Measurements from ENCODE around the gene CDK3. TPM values are rescaled to one million over a fixed set of nuclear protein-coding genes. Genes with fewer than 3 reads are reported as not detected.

Gene CDK3
- total RNA-seq, 1 donor from 2014 or later = 11.5 TPM

DNA sequence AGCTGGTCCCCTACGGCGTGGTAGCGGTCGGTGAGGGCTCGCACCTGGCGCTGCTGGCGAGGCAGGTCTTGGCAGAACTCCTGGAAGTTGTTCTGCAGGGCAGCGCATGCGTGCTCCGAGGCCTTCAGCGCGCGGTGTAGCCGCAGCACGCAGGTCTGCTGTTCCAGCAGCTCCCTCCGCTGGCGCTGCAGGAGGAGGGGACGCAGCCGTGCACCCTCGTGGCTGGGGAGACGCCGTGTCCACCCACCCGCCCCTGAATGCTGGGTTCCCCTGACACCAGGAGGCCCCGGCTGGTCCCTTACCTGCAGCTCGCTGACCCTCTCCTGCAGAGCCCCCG, 14.2 kb downstream of the CDK3 start:
- Mint-ChIP-seq H3K4me1 (ENCODE audit: unreplicated experiment) (peaks cover 6% of the 10 kb centered on the region), H3K9me3 (no peaks in the 10 kb centered on the region), H3K27me3 (no peaks in the 10 kb centered on the region), H3K36me3 (no peaks in the 10 kb centered on the region), H3K27ac (no peak overlapping the region), H3K4me3 (no peak overlapping the region)
- DNase-seq (ENCODE audit: extremely low spot score, unreplicated experiment) = no peak
- TF ChIP-seq, protein P1, sequence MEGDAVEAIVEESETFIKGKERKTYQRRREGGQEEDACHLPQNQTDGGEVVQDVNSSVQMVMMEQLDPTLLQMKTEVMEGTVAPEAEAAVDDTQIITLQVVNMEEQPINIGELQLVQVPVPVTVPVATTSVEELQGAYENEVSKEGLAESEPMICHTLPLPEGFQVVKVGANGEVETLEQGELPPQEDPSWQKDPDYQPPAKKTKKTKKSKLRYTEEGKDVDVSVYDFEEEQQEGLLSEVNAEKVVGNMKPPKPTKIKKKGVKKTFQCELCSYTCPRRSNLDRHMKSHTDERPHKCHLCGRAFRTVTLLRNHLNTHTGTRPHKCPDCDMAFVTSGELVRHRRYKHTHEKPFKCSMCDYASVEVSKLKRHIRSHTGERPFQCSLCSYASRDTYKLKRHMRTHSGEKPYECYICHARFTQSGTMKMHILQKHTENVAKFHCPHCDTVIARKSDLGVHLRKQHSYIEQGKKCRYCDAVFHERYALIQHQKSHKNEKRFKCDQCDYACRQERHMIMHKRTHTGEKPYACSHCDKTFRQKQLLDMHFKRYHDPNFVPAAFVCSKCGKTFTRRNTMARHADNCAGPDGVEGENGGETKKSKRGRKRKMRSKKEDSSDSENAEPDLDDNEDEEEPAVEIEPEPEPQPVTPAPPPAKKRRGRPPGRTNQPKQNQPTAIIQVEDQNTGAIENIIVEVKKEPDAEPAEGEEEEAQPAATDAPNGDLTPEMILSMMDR (conservative IDR thresholded peaks at IDR 0.05) = no peak

DNA sequence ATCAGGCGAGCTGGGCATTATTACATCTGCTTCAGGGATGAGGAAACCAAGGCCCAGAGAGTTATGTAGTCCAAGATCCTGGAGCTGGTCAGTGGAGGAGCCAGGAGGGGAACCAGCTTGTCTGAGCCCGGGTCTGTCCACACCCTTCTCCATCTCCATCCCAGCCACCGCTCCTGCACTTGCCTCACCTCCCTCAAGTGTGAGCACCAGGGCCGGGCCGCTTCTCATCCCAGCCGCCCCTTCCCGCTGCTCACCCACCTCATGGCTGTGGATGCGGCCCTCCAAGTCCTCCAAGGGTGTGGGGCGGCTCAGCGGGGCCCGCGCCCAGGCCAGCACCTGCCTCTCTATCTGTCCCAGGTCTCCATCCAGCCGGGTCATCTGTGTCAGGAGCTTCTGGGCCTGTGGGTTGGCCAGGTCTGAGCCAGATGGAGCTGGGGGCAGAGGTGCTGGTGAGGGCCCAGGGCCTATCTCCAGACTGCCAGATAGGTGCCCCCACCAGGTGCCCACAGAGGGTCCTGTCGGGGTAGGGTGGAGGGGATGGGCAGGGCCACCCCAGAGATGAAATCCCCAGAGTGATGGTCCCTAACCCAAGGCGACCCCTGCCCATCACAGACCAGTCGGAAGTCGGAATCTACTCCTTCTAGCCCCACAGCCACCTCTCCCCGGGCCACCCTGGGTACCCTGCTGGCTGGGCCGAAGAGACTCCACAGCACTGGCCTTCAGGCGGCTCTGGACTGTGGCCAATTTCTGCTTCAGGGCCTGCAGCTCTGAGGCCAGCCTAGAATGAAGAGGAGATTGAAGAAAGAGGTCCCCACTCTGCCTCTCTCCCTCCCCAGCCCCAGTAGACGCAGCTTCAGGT, 17.1 kb downstream of the CDK3 start:
- no peak for DNase-seq (ENCODE audit: extremely low spot score, unreplicated experiment)
- Mint-ChIP-seq H3K9me3 (no peaks in the 10 kb centered on the region), H3K27me3 (no peaks in the 10 kb centered on the region), H3K4me3 (no peak overlapping the region), H3K27ac (no peak overlapping the region), H3K36me3 (no peaks in the 10 kb centered on the region), H3K4me1 (ENCODE audit: unreplicated experiment) (peaks cover 6% of the 10 kb centered on the region)
- TF ChIP-seq, protein P1 (conservative IDR thresholded peaks at IDR 0.05) = no peak

DNA sequence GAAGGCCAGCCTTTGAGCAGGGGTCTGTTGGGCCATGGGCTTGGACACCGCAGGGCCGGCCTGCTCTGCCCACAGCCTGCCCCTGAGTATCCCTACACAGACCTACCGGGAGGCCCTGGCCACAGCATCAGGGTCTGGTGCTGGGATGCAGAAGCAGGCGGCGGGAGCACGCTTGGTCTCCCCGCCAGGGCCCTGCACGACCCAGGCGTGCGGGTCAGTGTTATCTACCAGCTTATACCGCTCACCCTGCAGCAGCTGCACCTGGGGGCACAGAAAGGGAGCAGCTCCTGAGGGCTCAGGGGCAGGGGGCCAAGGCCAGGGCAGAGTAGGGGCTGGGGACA, 17.7 kb downstream of the CDK3 start:
- TF ChIP-seq, protein P1 (conservative IDR thresholded peaks at IDR 0.05) = no peak
- H3K9me3 Mint-ChIP-seq = no peaks in the 10 kb centered on the region
- H3K4me1 Mint-ChIP-seq (ENCODE audit: unreplicated experiment) = peaks cover 11% of the 10 kb centered on the region
- no peaks in the 10 kb centered on the region for H3K36me3 Mint-ChIP-seq
- H3K27me3 Mint-ChIP-seq = no peaks in the 10 kb centered on the region
- H3K27ac Mint-ChIP-seq = no peak overlapping the region
- DNase-seq (ENCODE audit: extremely low spot score, unreplicated experiment) = no peak
- H3K4me3 Mint-ChIP-seq = no peak overlapping the region

DNA sequence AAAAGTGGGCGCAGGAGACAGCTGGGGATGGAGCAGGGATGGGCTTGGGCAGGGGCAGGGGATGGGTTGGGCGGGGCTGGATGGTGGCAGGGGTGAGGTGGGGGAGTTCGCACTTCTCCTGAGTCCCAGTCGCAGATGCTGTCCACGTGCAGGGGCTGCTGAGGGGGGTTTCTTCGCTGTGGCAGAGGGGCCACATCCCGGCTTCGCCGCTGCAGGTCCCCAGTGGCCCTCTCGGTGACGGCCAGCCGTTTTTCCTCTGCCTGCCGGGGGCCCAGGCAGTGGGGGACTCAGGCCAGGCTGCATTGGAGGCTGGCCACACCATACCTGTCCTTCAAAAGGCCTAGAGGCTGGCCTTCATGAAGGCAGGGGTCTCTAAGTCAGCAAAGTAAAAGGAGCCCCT, 18.1 kb downstream of the CDK3 start:
- Mint-ChIP-seq H3K27ac (no peak overlapping the region), H3K9me3 (no peaks in the 10 kb centered on the region), H3K4me3 (no peak overlapping the region), H3K36me3 (no peaks in the 10 kb centered on the region), H3K27me3 (no peaks in the 10 kb centered on the region), H3K4me1 (ENCODE audit: unreplicated experiment) (peaks cover 11% of the 10 kb centered on the region)
- DNase-seq (ENCODE audit: extremely low spot score, unreplicated experiment) = no peak
- TF ChIP-seq, protein P1 (conservative IDR thresholded peaks at IDR 0.05) = no peak

DNA sequence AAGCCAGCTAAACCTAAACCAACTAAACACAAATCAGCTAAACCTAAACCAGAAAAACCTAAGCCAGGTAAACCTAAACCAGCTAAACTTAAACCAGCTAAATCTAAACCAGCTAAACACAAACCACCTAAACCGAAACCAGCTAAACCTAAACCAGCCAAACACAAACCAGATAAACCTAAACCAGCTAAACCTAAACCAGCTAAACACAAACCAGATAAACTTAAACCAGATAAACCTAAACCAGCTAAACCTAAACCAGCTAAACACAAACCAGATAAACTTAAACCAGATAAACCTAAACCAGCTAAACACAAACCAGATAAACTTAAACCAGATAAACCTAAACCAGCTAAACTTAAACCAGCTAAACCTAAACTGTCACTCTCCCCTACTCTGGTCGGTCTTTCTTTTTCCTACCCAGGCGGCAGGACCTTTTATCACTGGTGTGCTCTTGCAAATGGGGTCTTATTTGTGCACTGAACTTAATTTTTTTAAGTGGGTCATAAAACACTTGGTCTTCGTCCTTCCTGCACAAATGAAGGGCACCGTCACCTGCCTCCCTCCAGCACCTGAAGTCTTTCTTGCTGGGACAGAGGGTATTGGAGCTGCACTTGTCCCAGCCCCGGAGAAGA, 19.3 kb downstream of the CDK3 start:
- H3K4me1 Mint-ChIP-seq (ENCODE audit: unreplicated experiment) = peaks cover 5% of the 10 kb centered on the region
- no peak overlapping the region for H3K27ac Mint-ChIP-seq
- TF ChIP-seq, protein P1 (conservative IDR thresholded peaks at IDR 0.05) = no peak
- no peaks in the 10 kb centered on the region for H3K9me3 Mint-ChIP-seq
- H3K4me3 Mint-ChIP-seq = no peak overlapping the region
- H3K36me3 Mint-ChIP-seq = no peaks in the 10 kb centered on the region
- no peaks in the 10 kb centered on the region for H3K27me3 Mint-ChIP-seq
- no peak for DNase-seq (ENCODE audit: extremely low spot score, unreplicated experiment)
